GM19238 (cell line): ENCODE data around the gene SPRY4.
"Not testable (repeated sequence)": the region's sequence is repeated elsewhere in the genome, so short reads cannot be mapped to it uniquely, and the experiment has no call there.

Source experiments
- DNase-seq: peaks from one replicate; pipeline ENCODE4 v3.0.0; 2011; ENCODE audit warnings: low spot score; ENCODE audit not compliant: insufficient read length

Gene SPRY4

DNA sequence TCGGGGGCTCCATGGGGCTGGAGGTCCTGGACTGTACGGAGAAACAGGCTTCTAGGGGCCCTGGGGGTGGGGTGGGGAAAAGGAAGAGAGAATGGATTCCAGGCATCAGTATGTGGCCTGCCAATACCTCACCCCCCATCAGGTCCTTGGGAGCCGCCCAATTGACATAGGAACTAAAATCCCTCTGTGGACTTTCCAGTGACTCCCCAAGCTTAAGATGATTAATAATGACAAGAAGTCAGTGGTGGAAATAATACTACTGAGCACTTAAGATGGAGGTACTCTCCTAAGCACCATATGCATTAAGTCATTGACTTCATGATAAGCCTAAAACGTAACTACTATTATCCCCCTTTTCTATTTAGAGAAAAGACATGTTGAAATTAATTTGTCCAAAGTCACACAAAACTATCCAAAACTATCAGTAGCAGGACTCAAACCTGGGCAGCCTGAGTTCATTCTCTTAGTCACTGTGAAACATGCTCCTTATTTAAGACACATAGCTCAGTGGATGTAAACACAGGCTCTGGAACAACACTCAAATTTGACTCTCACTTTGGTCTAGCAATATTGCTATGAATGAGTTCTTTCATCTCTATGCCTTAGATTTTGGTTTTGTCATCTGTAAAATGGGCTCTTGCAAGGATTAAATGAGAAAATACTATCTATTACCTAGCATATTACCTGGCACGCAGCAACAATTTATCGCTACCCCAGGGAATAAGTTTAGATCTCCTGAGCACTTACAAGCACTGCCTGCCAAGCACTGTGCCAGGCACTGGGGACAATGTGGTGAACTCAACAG is 9.5 kb downstream of the SPRY4 start:
- no peak for DNase-seq

DNA sequence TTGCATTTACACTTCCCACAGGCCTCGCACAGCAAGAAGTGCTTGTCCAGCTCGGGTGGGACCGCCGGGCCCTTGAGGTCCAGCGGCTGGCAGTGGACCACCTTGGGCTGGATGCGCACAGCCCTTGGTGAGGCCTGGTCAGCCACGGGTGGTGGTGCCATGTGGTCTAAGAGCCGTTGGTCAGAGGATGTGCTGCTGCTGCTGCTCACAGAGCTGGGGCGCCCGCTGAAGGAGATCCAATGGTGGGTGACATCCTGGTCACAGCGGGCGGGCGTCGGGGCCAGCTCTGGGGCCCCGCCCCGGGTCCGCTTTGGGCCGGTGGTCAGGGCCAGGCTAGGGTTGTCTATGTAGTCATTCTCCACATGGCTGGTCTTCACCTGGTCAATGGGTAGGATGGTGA is 10.2 kb downstream of the SPRY4 start:
- DNase-seq = no peak

DNA sequence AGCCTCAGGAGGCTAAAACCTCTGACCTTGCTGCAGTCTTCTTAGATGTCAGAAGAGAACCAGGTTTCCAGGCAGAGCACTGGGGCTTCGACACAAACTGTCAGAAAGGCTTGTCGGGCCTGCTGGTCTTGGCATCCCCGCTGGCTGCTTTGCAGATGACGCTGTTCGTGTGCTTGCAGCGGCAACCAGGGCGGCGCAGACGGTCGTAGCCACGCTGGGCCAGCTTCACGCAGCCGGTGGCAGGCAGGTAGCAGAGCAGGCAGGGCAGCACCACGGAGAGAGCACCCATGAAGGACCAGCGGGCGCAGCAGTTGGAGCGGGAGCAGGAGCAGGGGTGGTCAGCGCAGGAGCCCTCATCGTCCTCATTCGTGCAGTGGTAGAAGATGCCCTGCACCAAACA is 10.7 kb downstream of the SPRY4 start:
- DNase-seq = no peak

DNA sequence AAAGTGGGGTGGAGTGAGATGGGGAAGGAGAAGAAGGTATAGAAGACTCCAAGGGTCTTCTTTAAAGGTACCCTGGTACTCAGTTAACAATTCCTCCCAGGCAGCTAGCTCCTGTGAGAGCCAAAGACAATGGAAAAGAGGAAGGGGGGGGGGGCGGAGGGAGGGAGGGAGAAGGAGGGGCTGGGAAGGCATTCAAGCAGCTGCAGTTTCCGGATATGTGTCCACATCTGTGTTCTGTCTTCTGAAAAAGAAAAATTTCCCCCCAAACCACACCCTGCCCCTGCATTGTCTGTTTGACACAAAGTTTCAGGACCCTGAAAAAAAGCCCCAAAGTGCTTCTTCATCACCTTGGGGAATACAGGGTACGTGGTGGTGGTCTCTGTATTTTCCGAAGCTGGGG is 11.1 kb downstream of the SPRY4 start:
- no peak for DNase-seq

DNA sequence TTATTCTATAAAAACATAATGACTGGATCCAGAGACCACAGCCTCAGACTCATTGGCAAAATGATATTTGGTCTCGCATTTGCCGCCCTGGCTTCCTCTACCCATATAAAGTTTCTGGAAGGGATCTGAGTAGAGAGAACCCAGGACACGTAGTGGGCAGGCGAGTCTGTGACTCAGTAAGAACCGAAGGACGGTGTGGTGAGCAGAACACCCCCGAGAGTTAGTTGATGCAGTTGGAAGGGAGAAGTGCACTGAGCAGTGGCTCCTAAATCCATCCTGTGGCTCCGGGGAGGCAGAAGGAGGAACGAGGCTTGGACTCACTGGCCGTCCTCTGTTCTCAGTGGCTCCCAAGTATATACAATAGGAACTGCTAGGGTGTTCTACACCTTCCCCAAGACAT is 11.5 kb downstream of the SPRY4 start:
- DNase-seq = no peak

DNA sequence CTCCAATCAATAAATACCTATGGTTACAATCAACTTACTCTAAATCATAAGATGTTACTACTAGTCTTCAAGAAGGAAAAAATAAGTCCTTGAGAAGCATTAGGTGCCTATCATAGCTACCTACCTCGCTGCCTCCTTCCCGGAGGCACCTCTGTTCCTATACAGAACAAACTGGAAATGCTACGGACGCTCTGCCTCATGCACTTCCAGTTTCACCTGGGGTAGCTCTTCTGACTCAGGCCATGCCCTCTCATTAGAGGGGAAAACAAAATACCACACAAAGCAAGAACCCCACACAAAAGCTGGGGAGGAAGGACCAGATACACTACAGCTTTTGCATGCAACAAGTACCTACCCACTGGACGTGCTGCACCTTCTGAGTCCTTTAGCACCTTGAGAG is 12.4 kb downstream of the SPRY4 start:
- DNase-seq = no peak

DNA sequence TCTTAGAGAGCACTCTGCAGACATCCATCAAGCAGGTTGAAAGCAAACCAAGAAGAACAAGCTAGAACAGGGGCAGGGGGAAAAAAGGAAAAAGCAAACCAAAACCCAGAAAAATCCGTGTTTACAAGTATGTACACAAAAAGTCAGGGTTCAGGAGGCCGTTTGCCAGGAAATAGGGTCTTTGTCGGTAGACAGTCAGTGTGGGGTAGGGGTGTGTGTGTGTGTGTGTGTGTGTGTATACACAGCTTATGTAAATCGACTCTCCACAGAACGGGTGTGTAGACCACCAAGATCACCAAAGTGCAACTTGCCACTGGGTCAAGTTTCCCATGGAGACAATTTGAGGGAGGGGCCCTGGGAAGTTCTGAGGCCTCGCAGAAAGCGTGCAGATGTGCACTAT is 13.1 kb downstream of the SPRY4 start:
- no peak for DNase-seq

DNA sequence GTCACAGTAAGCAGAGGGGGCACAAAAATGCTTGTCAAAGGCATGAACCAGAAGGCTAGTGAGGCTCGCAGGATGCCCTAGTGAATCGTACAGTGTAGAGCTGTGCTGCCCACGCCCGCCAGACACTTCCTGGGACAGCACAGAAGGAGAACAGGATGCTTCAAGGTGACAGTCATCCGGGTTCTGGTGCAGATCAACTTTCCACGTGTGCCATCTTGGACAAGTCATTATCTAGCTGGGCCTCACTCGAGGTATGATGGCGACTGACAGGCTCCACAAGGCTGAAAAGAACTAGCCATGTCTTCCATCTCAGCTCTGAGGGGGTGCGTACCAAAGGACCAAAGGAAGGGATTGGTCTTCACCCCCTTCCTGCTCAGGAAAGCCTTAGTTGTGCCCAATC is 14.0 kb downstream of the SPRY4 start:
- no peak for DNase-seq

DNA sequence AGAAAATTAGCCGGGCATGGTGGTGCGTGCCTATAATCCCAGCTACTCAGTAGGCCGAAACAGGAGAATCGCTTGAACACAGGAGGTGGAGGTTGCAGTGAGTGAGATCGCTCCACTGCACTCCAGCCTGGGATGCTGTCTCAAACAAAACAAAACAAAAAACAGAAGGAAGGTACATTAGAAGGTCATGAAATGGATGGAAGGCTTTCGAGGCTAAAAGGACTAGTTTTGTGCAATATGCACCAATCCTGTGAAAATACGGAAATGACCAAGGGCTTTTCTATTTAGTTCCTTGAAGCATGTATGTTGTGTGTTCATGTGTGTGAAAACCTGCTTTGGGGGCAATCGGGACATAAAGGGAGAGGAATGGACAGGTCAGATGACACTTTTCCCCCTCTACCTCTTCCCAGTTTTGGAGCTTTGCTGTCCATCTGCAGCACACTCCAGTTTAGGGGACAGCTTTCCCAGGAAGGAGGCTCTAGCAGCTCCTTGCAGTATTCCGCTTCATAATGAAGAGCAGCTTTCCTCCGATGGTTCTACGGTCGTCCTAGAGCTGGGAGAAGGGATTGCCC is 15.0 kb downstream of the SPRY4 start:
- DNase-seq = no peak

DNA sequence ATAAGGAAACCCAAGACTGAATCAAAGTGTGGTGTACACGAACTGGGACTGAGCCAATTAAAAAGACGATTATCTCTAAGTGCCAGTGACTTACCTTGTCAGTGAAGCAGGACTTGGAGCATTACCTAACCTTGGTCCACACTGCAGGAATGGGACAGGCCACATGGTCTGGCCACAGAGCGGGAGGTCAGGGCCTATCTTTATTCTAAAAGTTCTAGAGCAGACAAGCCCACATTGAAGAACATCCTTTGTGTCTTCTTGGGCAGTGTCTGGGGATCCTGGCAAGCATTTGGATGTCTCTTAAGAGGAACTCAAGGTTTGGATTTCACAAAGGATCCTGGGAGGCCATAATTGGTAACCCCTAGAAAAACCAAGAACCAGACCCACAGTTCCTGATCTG is 16.5 kb downstream of the SPRY4 start:
- DNase-seq = no peak

DNA sequence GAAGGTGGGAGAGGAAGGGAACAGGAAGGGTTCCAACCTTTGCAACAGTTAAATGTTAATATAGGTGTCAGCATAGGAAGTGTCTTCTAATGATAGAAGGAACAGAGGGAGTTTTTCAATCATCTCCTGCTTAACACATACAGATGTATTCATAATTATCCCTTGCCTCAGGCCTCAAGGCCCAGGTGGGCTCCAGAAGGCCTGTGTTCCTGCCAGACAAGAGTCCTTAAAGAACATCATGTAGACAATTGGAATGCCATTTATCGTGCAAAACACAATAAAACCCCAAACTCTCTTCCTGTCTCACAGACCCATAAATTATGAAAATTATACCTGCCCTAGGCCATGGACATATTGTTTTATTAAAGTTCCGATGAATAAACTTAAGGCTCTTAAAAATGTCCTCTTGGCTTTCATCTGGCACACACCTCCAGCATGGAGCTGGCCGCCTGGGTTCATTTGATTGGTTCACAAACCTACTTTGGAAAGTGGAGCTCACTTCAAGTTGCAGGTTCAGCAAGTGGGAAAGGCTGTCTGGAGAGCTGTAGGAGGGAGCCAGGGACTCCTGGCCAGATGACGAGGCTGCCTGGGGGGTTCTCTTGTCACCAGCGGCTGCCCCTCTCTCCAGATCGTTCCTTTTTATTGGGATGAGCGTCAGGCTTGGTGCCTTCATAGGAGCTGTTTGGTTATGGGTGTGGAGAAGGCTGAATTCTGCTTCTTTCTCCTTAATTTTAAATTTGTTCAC is 17.5 kb downstream of the SPRY4 start:
- no peak for DNase-seq

DNA sequence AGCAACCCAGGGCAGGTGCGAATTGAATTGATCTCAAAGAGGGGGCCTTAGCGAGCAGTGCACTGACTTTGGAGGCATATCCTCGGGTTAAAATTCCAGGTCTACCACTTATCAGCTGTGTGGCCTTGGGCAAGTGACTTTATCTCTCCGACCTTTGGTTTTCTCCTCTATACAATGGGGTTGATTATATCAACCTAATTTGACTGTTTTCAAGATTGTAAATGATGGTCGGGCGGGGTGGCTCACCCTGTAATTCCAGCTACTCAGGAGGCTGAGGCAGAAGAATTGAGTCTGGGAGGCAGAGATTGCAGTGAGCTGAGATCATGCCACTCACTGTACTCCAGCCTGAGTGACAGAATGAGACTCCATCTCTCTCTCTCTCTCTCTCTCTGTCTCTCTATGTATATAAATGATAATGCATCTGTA is 18.7 kb downstream of the SPRY4 start:
- no peak for DNase-seq

DNA sequence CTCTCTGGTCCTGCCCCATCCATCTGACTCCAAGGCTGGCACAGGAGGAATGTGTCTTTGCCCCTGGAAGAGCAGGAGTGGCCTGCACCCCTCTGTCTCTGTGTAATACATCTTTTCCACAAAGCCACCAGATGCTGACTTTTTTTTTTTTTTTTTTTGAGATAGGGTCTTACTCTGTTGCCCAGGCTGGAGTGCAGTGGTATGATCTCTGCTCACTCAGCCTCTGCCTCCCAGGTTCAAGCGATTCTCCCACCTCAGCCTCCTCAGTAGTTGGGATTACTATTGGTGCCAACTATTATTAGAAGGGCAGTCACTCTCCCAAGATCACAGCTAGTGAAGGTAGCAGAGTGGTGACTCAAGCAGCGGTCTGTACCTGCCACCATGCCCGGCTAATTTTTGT is 19.6 kb downstream of the SPRY4 start:
- no peak for DNase-seq

DNA sequence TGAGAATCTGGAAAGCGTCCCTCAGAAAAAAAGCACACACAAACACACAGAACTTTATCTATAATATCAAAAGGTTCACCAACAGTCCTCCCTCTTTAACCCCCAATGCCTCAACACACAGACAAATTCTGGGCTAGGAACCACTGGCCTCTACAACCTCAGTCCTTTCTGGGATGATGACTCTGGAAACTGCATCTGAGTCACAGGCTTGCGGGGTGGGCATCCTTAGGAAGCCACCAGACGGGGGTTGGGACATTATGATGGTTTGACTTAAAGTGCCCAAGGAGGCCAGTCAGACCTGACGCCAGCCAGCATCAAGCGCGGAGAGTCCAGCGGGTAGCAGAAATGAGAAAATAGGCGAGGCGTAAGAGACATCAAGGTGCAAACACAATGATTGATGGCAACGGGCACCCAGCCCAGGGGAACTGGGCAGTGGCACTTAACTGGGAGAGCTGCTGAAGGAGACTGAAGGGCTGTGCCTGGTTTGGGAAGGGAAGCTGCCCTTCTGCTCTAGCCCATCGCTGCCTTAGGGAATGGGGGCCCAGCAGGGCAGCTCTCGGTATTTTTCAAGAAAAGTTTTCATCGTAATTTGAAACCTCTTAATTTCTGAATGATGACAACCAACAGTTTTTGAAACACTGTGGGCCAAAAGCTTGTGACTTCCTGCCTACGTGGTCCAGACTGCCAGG is 20.7 kb downstream of the SPRY4 start:
- no peak for DNase-seq

DNA sequence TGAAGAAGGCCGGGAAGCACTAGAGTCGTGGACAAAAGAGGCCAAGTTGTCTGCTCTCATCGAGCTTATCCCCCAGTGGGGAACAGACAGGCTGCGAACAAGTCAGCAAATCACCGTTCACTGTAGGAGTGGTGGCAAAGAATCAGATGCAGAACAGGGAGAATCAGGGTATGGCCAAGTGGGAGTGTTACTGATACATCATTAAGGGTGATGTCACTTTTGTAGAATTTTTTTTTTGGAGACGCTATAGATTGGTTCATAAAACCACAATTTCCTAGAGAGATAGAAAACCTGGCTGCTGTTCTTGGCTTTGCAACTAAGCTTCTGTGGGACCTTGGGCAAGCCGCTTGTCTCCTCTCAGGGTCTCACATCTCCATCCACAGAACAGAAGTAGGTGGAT is 21.3 kb downstream of the SPRY4 start:
- DNase-seq = no peak

DNA sequence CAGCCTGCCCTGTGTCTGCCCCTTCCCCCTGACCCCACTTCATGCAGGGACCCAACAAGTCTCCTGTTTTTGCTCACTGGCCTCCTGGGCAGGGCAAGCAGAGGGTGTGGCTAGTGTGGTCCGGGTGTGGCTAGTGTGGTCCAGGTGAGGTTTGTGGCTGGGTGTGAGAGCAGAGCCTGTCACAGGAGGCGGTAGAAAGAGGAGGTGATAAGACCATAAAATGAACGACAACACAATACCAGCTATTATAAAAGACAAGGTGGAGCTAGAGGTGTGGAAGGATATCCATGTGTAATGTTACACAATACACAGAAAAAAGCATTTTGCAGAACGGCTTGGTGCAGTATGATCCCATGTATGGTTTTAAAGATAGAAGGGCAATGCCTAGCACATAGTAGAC is 23.3 kb downstream of the SPRY4 start:
- no peak for DNase-seq

DNA sequence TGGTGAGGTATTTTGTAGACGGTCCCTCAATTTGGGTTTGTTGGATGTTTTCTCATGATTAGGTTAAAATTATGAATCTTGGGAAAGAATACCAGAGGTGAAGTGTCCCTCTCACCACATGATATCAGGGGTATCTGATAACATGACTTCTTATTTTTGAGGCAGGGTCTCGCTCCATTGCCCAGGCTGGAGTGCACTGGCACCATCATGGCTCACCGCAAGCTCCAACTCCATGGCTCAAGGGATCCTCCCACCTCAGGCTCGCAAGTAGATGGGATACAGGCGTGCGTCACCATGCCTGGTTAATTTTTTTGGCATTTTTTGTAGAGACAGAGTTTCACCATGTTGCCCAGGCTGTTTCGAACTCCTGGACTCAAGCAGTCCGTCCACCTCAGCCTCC is 24.1 kb downstream of the SPRY4 start:
- DNase-seq = no peak

DNA sequence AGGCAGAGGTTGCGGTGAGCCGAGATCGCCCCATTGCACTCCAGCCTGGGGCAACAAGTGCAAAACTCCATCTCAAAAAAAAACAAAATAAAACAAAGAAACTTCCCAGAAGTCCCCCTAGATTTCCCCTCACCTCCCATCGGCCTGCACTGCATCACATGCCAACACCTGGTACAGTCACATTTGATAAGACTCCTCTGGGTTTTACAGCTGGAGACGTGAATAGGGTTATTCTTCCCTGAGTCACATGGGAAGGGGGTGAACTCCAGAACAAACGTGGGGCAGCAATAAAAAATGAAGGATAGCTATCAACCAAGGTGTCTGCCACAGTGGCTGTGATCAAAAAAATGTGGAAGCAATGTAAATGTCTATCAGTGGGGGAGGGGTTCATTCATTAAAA is 26.0 kb downstream of the SPRY4 start:
- no peak for DNase-seq

DNA sequence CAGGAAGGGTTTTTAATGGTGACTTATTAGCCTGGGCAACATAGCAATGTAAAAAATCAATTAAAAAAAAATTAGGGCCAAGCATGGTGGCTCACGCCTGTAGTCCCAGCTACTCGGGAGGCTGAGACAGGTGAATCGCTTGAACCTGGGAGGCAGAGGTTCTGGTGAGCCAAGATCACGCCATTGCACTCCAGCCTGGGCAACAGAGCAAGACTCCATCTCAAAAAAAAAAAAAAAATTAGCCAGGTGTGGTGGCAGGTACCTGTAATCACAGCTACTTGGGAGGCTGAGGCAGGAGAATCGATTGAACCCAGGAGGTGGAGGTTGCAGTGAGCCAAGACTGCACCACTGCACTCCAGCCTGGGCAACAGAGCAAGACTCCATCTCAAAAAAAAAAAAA is 27.0 kb downstream of the SPRY4 start:
- DNase-seq = not testable (repeated sequence)

DNA sequence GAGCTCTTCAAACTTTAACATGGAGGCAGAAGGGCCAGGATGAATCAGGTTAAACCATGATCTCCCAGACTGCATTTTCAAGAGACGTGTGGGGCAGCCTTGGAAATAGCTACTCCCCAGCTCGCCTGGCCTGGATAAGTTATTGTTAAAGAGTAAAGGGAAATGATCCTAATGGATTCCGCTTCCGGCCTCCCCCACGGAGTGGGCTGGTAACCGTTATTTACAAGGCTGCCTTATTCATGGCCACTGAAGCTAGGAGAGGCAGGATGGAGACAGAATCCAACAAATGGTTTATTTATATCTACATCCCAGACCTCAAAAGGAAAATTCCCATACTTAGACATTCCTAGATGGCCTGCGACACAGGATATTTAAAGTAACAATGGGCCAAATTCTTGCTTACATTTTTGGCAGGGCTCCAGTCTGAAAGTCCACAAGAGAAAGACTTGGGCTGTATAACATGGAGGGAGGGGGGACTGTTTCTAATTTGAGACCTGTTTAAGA is 27.9 kb downstream of the SPRY4 start:
- no peak for DNase-seq

DNA sequence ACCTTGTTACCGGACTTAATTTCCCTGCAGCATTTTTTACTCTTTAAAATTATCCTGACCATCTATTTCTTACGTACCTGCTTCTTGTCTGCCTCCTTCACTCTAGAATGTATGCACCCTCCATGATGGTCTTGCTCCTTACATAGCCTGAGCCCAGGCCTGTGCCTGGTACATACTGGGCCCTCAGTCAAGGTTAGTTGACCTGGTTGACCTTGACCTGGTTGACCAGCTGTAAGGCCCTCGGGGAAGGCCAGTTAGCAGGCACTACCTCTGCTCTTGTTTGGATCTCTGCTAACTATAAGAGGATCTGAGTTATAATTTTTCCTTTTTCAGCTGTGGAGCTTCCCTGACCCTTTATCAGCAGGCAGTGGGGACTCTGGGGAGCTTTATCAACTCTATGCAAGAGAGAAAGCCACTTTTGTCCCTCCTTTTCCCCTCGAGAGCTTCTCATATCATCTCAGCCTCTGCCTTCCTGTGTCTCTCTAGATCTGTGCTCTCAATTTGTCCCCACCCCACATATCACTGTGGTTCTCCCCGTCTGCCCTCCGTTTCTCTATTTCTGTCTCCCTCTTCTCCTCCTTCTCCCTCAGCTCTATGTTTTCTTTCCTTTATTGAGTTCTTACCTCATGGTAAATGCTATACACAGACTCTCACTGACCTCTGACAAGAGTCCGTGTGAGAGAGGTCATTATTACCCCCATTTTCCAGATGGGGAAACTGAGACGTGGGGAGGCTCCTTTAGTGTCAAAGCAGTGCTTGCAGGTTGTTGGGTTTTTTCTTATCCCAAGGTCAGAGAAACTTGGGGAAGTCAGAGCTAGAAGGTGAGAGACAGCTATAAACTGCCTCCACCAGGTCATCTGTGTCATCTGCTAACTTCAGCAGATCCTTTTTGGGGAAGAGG is 28.6 kb downstream of the SPRY4 start:
- no peak for DNase-seq
